ENCODE measurements around the gene ZNF787.

DNA sequence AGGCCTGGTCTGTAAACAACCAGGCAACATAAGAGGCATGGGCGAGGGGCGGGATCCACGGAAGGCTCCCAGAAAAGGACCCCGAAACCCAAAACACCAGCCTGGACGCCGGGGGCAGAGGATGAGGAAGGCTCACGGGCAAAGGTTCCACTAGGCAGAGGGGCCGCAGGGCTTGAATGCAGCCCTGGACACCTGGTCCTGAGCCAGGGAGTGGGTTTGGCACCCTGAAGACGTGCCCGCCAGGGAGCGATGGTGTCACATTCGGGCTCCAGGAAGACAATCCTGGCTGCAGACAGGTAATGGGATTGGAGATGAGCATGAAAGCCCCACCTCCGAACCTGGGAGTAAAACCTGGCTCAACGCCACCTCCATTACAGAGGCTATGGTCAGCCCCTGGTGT is 31.8 kb downstream of the ZNF787 start:
- TF ChIP-seq, protein P1, sequence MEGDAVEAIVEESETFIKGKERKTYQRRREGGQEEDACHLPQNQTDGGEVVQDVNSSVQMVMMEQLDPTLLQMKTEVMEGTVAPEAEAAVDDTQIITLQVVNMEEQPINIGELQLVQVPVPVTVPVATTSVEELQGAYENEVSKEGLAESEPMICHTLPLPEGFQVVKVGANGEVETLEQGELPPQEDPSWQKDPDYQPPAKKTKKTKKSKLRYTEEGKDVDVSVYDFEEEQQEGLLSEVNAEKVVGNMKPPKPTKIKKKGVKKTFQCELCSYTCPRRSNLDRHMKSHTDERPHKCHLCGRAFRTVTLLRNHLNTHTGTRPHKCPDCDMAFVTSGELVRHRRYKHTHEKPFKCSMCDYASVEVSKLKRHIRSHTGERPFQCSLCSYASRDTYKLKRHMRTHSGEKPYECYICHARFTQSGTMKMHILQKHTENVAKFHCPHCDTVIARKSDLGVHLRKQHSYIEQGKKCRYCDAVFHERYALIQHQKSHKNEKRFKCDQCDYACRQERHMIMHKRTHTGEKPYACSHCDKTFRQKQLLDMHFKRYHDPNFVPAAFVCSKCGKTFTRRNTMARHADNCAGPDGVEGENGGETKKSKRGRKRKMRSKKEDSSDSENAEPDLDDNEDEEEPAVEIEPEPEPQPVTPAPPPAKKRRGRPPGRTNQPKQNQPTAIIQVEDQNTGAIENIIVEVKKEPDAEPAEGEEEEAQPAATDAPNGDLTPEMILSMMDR (CRISPR knock-in tag; IDR thresholded peaks at IDR 0.05) = no peak
- TF ChIP-seq TRAFD1 (CRISPR knock-in tag; IDR thresholded peaks at IDR 0.05; ENCODE audit: borderline replicate concordance) = no peak
- TF ChIP-seq PBX3 (CRISPR knock-in tag; IDR thresholded peaks at IDR 0.05; ENCODE audit: borderline replicate concordance) = no peak
- no peak for TF ChIP-seq NR3C1 (CRISPR knock-in tag; IDR thresholded peaks at IDR 0.05)

Measured in HepG2 (cell line).